Stimulated activated CD8-positive, alpha-beta memory T cell treated with anti-CD3 and anti-CD28 coated beads, Interleukin-15, amount 100 ng/mL, for 48 hours (primary cell): ENCODE data around the gene SH3PXD2A.

ENCODE experiments used
- DNase-seq, 2 donors: peaks; one replicate each; pipeline ENCODE4 v3.0.0-alpha.2; 2020; ENCODE audit warnings: low read depth in 2 of 2

Gene SH3PXD2A

DNA sequence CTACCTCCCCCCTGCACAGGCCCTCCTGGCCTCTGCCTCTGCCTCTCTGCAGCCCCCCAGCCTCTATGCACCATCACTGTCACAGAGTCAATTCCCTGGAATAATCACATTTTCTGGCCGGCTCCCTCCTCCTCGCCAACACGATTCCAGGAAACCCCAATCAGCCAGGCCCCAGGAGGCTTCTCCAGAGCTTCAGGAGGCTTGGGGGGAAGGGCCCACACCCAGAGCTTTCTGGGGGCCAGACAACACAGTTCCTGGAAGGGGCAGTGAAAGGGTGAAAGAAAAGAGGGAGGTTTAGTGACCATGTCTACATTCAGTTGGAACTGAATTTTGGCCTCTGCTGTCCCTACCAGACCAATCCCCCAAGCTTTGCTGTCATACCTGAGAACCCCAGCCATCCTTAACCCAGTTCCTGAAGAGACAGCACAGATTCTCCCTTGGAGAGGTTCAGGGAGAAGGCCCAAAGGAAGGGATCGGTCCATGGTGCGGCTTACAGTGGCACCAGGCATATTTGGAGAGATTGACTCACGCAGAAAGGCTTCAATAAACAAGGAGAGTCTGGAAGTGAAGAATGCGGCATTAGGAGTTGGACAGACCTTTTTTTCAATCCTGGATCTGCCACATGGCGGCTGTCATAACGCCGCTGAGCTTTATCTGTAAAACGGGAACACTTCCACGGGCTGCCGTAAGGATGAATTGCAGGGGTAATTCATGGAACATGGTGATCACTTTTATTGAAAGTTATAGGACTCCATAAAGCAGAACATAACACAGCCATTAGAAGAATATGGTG, 272.8 kb downstream of the SH3PXD2A start:
- DNase-seq, result no peak

DNA sequence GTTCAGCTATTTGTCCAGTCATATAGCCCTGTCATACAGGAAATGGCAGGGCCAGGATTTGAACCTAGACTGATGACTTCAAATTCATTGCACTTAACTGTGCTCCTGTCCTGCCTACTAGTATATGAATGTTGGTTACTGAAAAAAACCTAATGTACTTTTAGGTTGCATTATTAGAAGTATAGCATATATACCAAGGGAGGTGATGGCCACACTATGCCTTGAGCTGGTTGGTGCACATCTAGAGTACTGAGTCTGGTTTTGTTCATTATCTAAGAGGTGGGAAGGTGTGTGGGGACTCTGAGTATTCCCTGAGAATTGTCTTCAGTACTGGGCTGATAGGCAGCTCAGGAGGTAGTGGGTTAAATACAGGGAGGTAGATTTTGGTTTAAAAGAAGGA, 273.9 kb downstream of the SH3PXD2A start:
- no peak for DNase-seq

- DNase-seq, result no peak
These were observed 274.9 kb downstream of the SH3PXD2A start for GRCh38 chr10:103580430-103580829.

- no peak for DNase-seq
These were observed 275.4 kb downstream of the SH3PXD2A start for GRCh38 chr10:103580011-103580410.

- DNase-seq, result no peak
These were observed 276.5 kb downstream of the SH3PXD2A start for GRCh38 chr10:103578782-103579382.

DNA sequence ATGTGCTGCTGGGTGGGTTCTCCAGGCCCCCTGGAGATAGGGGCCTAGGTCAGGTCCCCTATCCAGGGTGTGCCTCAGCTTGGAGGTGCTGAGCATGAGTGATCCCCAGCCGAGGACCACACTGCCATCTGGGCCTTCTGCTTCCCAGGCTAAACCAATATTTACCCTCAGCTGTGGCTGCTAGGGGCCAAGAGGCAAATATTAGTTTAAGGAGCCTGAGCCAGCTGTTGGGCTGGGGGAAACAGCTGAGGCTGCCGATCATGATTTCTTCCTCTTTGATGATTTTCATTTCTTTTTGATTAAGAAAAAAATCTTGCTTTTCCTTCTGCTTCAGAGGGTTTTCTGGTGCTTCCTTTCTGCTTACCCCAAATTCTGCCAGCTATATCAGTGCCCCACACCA, 278.5 kb downstream of the SH3PXD2A start:
- no peak for DNase-seq

DNA sequence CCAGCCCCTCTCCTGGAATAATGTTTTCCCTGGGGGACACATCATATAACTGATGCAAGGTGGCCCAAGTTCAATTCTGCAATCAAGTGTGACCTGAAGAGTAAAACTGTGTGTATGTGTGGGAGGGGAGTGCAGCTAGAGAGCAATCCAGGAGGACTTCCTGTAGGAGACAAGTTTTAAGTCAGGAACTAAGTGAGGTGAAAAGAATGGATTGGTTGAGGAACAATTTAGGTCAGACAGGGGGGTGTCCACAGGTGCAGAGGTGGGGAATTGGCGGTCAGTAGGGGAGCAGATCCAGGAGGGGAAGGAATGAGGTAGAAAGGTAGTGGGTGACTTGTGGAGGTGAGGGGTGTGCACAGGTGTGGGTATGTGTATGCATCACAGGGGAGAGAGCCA, 279.3 kb downstream of the SH3PXD2A start:
- DNase-seq, result no peak

DNA sequence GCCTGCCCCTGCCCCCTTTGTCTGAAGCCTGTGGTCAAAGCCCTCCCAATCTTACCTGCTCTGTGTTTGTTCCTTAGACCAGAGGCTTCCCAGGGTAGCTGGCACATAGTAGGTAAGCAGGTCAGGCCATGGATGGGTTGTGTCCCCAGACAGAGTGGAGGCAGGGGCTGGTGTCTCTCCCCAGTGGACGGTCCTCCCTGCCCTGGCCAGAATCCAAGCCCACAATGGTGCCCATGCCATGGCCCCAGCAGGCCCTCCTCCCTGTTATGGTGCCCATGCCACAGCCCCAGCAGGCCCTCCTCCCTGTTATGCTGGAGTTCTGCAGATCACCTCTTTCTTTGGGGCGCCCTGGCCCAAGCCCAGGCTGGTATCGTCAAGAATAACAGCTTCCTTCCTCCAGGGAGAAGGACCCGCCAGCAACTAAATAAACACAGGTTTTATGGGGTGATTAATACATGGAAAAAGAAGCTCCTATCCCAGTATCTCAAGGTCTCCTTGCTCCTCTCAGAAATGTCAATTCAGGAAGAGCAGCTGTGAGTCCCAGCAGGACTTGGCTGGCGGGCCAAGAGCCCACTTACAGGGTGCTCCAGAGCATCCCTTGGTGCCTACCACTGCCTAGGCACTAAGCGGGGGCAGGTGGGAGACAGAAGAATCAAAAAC, 279.8 kb downstream of the SH3PXD2A start:
- no peak for DNase-seq

- DNase-seq, result no peak
These were observed 281.0 kb downstream of the SH3PXD2A start for GRCh38 chr10:103574097-103575061.

DNA sequence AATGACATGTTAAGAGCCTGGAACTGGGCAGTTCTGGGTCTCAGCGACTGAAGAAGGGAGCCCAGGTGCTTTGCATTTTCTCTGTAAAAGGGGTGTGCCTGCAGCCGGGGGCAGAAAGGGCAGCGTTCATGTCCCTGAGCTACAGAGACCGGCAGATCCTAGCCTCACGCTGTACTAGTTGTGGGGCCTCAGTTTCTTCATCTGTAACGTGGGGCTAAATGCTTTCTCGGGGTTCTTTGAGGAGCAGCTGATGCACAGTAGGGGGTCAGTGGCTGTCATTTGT, 282.2 kb downstream of the SH3PXD2A start:
- no peak for DNase-seq

GRCh38 chr10:103572347-103573204, 282.8 kb downstream of the SH3PXD2A start:
- no peak for DNase-seq

- no peak for DNase-seq
These were observed 283.8 kb downstream of the SH3PXD2A start for GRCh38 chr10:103571656-103571975.

GRCh38 chr10:103570844-103571655, 284.3 kb downstream of the SH3PXD2A start:
- no peak for DNase-seq

GRCh38 chr10:103569896-103570295, 285.5 kb downstream of the SH3PXD2A start:
- no peak for DNase-seq

DNA sequence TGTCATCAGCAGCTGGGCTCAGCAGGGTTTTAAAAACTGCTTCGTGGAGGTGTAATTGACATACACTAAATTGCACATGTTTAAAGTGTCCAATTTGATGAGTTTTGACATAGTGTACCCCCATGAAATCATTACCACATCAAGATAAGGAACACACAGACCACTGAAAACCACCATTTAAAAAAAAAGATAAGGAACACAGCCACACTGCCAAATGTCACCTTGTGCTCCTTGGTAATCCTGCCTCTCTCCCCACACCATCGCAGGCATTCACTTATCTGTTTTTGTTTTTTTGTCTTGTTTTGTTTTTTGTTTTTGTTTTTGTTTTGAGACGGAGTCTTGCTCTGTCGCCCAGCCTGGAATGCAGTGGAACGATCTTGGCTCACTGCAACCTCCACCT, 286.9 kb downstream of the SH3PXD2A start:
- no peak for DNase-seq

DNA sequence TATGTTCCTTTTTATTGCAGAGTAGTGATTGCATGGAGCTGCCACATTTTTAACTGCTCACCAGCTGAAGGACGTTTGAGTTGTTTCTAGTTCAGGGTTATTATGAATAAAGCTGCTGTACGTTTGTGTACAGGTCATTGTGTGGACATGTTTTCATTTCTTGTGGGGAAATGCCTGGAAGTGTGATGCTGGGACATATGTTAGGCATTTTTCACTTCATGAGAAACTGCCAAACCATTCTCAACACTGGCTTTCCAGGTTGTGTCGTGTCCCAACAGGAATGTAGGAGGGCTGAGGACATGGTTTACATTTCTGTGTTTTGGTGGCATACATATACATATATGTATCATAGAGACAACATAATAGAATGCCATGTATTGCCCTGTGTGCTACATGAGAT, 288.8 kb downstream of the SH3PXD2A start:
- no peak for DNase-seq

DNA sequence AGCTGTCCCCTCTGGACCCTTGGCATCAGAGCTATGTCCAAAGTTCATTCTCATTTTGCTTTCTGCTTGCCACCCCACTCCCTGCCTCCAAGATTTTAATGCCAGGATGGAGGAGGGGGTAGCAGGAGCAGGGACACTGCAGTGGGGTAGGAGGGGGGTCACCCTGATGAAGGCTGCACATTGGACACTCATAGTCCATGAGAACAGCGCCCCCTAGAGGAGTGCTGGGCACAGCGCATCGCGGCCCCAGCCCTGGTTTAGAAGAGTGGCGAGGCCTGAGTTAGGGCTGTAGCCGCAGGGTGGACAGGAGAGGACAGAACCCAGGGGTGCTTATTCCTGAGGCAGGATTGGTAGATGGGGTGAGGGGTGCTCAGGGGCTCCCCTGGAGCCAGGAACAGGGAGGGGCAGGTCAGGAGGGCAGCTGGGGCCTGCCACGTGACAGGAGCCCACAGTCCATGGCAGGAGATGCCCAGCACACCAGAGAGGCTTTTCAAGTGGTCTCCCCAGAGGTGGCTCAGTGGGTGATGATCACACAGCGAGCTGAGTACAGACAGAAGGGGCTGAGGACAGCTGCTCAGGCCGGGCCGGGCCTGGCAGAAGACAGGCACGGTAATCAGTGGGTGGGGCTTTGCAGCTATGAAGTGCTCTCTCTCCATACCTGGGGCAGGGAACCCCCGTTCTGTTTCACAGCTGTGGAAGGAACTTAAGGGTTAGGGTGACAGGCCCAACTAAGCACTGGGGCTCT, 290.4 kb downstream of the SH3PXD2A start:
- no peak for DNase-seq

DNA sequence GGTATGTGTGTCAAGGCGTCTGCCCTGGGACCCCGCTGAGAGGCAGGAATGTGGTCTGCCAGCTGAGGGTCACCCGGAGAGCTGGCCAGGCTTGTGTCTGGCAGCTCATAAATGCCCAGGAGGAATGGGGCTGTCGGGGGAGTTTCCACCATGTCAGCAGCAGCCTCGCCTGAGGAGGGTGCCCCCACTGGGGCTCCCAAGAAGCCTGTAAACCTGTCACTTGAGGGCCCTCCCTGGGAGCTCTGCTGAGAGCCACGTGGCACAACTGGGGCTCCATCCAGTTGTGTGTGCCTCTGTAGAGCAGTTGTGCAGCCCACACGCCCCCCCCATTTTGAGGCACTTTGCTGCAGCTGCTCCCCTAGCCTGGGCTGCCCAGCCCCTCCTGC, 291.3 kb downstream of the SH3PXD2A start:
- no peak for DNase-seq

- no peak for DNase-seq
These were observed 291.9 kb downstream of the SH3PXD2A start for GRCh38 chr10:103563231-103564115.
